HG03442 (cell line): Measurements from ENCODE around the gene PKD2L2.
A peak's percentile ranks its signal among the peaks of the same experiment; 100 is the strongest.
"Not testable (repeated sequence)": the region's sequence is repeated elsewhere in the genome, so short reads cannot be mapped to it uniquely, and the experiment has no call there.

Experiments used
- ATAC-seq: cut with Tn5 transposase; IDR thresholded peaks from one replicate; pipeline ENCODE4 v1.9.1; 2021; ENCODE audit warnings: mild to moderate bottlenecking, moderate library complexity; ENCODE audit not compliant: unreplicated experiment

Gene PKD2L2

GRCh38 chr5:137887831-137888230 lies 1.4 kb upstream of the PKD2L2 start:
- no peak for ATAC-seq

- ATAC-seq: no peak
Measured at GRCh38 chr5:137888466-137888862, 793 bp upstream of the PKD2L2 start.

DNA sequence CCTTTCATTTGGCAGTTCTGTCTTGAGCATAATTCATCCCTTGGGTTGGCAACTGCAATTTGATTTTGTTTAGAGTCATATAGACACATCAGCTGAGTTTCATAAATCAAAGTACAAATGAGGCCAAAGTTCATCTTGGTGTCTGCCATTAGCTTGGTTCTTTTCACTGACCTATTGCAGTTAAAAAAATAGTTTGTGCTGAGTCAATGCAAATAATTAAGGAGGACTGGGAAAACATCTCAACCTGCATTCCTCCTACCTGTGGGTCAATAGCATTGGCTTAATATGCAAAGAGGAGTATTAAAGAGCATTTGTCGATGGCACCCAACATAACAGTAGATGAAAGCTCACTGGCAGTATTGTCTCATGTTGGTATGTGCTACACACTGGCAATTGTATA lies 1.6 kb downstream of the PKD2L2 start:
- no peak for ATAC-seq

GRCh38 chr5:137891849-137892248 lies 2.6 kb downstream of the PKD2L2 start:
- no peak for ATAC-seq

DNA sequence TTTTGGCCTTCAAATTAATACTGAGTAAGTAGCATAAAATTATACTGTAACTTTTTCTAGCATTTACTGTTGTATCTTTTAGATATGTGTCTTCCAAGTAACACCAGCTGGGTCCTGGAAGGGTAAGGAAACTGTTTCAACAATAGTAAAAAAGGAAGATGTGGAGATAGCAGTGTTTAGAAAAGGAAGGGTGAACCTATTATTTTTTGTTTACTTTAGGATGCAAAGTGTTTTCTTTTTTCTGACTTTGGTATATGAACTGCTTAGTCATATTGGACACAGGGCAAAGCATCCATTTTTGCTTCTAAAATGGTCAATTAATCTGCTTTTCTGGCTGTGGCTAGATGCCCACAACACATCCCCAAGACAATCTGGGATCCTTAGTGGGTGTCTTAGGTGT lies 5.3 kb downstream of the PKD2L2 start:
- ATAC-seq: no peak

DNA sequence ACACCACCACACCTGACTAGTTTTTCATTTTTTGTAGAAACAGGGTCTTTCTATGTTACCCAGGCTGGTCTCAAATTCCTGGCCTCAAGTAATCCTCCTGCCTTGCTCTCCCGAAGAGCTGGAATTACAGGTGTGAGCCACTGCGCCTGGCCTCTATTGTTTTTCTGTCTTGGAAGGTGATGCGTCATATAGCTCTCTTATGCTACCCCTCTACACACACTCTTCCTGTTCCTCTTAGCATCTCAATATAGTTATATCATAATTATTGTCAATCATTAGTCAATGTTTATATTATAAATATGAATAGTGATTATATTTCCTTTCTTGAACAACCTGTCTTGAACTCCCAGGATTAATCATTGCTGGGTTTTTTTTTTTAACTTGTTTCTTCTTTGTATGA lies 7.3 kb downstream of the PKD2L2 start:
- ATAC-seq: no peak

GRCh38 chr5:137899493-137899892 lies 10.2 kb downstream of the PKD2L2 start:
- ATAC-seq: no peak

DNA sequence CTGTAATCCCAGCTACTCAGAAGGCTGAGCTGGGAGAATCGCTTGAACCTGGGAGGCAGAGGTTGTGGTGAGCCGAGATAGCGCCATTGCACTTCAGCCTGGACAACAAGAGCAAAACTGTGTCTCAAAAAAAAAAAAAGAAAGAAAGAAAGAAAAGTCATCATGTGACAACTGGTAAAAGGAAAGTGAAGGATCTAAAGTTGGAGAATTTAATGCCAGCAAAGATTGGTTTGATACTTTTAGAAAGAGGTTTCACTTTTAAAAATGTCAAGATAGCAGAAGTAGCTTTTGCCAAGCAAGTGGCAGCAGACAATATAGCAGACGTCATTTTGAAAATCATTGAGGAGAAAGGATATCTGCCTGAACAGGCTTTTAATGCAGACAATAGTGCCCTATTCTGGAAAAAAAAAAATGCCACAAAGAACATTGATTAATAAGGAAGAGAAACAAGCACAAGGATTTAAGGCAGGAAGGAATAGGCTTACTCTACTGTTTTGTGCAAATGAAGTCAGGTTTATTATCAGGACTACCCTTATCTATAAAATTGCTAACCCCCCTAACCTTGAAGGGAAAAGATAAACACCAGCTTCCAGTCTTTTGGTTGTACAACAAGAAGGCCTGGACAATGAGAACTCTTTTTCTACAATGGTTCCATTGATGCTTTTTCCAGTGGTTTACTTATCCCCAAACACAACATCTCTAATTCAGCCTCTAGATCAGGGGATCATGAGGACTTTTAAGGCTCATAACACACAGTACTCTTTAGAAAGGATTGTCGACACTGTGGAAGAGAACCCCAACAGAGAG lies 12.0 kb downstream of the PKD2L2 start:
- no peak for ATAC-seq

DNA sequence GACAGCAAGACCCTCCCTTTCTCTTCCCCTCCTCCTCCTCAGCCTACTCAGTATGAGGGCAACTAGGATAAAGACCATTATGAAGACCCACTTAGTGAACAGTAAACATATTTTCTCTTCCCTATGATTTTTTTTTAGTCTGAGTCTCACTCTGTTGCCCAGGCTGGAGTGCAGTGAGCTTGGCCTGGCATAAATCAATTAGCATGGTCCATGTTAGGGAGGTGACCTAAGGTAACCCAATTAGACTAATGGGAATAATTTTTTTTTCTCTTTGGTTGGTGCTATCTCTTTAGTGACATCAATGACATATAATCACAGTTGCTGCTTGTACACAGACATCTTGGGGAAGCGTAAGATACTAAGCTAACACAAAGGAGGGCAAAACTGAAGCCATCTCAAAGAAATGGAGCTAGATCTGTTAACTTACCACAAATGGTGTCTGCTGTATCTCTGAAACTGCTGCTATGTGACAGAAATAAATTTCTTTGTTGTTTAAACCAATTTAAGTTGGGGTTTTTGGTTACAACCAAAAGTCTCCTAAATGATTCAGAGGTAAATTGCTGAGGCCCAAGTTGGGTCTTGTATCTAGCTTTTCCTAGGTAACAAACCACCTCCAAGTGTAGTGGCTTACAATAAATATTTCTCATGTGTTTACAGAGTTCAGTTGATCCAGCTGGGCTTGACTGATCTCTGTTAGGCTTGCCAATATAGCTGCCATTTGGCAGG lies 13.3 kb downstream of the PKD2L2 start:
- ATAC-seq: no peak

GRCh38 chr5:137914758-137915157 lies 25.5 kb downstream of the PKD2L2 start:
- ATAC-seq: no peak

DNA sequence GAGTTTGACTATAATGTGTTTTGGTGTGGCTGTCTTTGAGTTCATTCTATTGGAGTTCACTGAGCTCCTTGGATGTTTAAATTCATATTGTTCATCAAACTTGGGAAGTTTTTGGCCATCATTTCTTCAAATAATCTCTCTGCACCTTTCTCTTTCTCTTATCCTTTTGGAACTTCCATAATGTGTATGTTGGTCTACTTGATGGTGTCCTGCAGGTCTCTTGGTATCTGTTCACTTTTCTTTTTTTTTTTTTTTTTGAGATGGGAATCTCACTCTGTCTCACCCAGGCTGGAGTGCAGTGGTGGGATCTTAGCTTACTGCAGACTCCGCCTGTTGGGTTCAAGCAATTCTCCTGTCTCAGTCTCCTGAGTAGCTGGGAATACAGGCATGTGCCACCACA lies 27.7 kb downstream of the PKD2L2 start:
- no peak for ATAC-seq

GRCh38 chr5:137921931-137922330 lies 32.7 kb downstream of the PKD2L2 start:
- no peak for ATAC-seq

DNA sequence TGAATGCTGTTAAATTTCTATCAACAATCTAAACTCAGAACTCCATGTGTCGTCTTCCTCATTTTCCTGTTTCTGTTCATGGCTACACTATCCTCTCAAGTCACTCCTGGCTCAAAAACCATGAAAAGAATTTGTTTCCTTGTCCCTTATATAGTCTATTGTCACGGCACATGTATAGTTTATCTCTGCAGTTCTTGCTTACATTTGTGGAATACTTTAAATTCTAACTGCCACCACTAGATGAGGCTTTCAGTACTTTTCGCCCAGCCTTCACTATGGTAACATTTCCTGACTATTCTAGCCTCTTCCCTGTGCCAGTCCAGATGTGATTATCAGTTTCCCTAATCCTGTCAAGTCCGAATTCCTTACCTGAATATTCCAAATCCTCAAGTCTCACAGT lies 34.6 kb downstream of the PKD2L2 start:
- ATAC-seq: no peak

GRCh38 chr5:137932800-137933199 lies 43.5 kb downstream of the PKD2L2 start:
- no peak for ATAC-seq

DNA sequence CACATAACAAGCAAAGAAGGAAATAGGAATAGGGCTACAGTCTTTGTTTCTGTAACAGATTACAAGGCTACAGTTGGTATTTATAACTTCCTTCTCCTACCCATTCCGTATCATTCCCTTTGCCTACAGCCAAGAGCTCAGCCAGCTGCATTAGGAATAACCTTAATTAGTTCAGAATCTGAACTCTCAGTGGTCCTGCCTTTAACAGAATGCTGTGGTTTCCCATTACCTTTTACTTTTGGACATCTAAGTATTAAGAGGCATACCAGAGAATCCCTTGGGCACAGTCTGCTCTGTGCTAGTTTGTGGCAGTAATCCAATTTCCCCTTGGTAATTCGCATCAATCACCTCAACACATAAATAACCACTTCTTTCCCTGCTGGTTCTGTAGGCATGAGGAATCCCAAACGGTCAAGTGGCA lies 44.2 kb downstream of the PKD2L2 start:
- ATAC-seq: no peak

DNA sequence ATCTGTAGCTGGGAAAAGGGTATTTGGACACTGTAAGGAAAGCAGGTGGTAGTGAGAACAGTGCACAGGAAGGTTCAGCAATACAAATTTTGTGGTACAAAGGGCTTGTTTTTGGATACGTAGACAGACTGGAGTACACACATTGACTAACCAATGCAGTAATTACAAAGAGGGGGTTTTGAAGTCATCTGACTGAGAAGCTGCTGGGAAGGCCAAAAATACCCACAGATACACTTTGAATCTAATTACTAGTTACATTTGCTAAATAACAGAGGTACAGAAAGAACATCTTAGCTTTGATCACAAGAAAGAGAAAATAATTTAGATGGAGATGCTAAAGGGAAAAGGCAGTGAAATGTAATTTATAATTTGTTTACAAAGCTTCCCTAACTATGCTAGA lies 45.9 kb downstream of the PKD2L2 start:
- peak; percentile 66 for ATAC-seq

DNA sequence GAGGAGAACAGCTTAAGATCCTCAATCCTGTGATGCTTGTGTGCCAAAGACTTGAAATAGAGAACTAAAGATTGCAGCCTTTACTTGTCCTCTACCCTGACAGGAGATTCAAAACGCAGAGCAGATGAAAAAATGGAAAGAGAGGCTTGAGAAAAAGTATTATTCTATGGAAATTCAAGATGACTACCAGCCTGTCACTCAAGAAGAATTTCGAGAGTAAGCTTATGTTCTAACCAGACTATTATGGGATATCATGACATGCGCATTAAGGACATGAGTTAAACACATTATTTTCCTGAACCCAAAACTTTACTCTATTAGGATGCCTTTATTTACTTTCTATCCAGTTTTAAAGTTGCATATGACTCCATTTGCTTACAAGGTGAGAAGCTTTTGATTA lies 46.4 kb downstream of the PKD2L2 start:
- ATAC-seq: no peak

DNA sequence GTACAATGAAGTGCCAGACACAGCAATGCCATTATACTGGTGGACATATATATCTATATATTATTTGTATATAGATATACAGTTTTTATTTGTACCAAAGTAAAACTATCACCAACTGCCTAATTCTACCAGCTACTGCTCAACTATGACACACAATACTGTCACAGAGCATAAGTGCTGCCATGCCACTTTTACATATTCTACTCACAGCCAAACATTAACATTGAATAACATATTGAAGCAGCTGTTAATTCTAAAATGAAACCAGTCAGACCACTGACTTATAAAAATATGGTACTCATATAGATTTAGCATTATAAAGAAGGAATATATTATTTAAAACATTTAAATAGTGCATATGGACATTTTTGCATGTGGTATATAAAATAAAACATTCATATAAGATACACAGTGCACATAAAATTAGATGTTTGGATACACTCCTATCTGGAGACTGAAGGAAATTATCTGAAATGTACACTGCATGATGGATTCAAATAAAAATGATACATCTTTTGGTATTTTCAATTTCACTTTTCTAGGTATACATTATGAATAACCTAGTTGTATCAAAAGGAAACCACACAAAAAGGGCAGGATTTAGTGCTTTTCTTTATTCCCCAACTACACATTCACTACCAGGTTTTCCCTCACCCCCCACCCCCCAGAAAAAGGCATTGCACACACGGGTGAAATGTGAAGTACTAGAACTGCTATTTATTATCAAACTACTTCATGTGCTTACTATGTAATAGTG lies 48.9 kb downstream of the PKD2L2 start:
- ATAC-seq: no peak

DNA sequence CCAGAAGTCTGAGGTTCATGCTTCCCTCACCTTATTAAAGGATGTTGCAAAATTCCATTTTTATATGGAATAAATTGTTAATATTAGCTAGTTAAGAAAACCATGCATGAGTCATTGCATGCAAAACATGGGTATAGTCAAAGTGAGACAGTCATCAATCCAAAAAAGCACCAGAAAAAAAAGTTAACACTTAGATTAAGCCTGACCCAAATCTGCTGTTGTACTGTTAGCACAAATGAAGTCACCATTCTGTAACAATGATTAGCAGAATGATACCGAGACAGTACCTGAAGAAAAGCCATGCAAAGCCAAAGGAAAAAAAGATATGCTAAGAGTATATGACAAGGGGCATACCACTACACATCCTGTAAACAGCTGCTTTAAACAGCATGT lies 49.5 kb downstream of the PKD2L2 start:
- ATAC-seq: peak; percentile 32

GRCh38 chr5:137939331-137939730 lies 50.1 kb downstream of the PKD2L2 start:
- no peak for ATAC-seq

GRCh38 chr5:137944280-137944679 lies 55.0 kb downstream of the PKD2L2 start:
- ATAC-seq: not testable (repeated sequence)

GRCh38 chr5:137945825-137946224 lies 56.6 kb downstream of the PKD2L2 start:
- ATAC-seq: no peak
